HFFc6 (cell line): ENCODE measurements around the gene ERAL1. TPM values are rescaled to one million over a fixed set of nuclear protein-coding genes. Genes with fewer than 3 reads are reported as not detected.

Experiments used
- DNase-seq: peaks from one replicate; pipeline ENCODE4 v3.0.0-alpha.2; 2018
- H3K27ac Mint-ChIP-seq: 2 replicates; pipeline ENCODE4 v1.8.0; 2020; ENCODE audit warnings: mild to moderate bottlenecking, mixed read lengths
- H3K27me3 Mint-ChIP-seq: 2 replicates; pipeline ENCODE4 v1.8.0; 2021; ENCODE audit warnings: mild to moderate bottlenecking, moderate library complexity, mixed read lengths; ENCODE audit not compliant: insufficient read depth
- H3K36me3 Mint-ChIP-seq: 2 replicates; pipeline ENCODE4 v1.8.0; 2021; ENCODE audit warnings: low read depth, mixed read lengths
- H3K4me1 Mint-ChIP-seq: 2 replicates; pipeline ENCODE4 v1.8.0; 2020; ENCODE audit warnings: low read depth, mixed read lengths
- H3K4me3 Mint-ChIP-seq: 2 replicates; pipeline ENCODE4 v1.8.0; 2020; ENCODE audit warnings: mild to moderate bottlenecking, moderate library complexity, mixed read lengths
- H3K9me3 Mint-ChIP-seq: 2 replicates; pipeline ENCODE4 v1.8.0; 2020; ENCODE audit warnings: mild to moderate bottlenecking, mixed read lengths
- long read RNA-seq: library from polyadenylated mRNA; unstranded; transcript quantifications from one replicate; pipeline ENCODE4 v2.0.0, GENCODE V29; 2019
- total RNA-seq, 6 experiments: library from RNA; stranded (reverse); fragmentation: NEBNext Ultra II Directional; extraction: Animal tissue kit (Norgen Biotek cat#: 25700); gene quantifications; 2 replicates in 1 of 6; 3 replicates in 5 of 6; pipeline ENCODE4 v1.2.3, GENCODE V29; 2021
- TF ChIP-seq, protein P1 (sequence below): fragments of 200-600 bp; sonication (generic); IDR thresholded peaks from 2 replicates; pipeline ENCODE4 v1.5.0; 2021; ENCODE audit warnings: antibody characterized with exemption, mild to moderate bottlenecking

Gene ERAL1
- total RNA-seq, result 10 to 100 TPM; 43.3 to 55.1 (median 46.1) TPM
- long read RNA-seq, transcript ERAL1-201 (10 exons, 1,925 nt), result major isoform, 58 of 69 reads
- long read RNA-seq, partial matches to known transcripts, result 3 of 69 reads
- long read RNA-seq, other reads (novel, unspliced or antisense), result 8 of 69 reads

DNA sequence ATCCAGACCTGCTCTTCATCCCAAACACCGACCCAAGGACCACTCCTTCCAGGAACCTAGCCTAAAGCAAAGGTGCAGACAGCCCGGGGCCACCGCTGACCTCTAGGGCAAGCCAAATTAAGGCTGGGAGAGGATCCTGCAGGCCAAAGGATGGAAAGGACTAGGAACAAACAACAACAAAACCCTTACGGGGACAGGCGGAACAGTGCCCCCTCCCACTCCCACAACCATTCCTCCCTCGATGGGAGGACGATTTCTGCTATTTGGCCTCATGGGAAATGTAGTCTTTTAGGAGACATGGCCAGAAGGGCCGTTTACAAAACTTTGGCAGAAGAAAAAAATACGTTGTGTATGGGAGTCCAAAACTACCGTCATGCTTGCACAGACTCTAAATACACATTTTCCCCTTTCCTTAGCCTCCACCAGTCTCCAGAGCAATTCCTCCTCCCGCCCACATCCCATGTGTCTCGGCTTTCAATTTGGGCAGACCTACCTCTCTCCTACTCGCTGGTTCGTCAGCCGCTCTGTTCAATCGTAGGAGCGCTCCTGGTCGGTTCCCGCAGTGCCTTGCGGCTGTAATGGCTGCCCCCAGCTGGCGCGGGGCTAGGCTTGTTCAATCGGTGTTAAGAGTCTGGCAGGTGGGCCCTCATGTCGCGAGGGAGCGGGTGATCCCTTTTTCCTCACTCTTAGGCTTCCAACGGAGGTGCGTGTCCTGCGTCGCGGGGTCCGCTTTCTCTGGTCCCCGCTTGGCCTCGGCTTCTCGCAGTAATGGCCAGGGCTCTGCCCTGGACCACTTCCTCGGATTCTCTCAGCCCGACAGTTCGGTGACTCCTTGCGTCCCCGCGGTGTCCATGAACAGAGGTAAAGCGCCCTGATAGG lies at the start of gene ERAL1:
TSS of gene ERAL1 (plus strand) at position 560 of the 879 bp plus-strand sequence. CDS start at position 579, 19 bp downstream.
- peak within 1 kb of the TSS; percentile 85 for H3K27ac Mint-ChIP-seq
- peak within 1 kb of the TSS; percentile 90 for H3K4me3 Mint-ChIP-seq
- 0 out of 2 replicates have a peak, but pooled peaks cover 9% of the 10 kb centered on the region for H3K36me3 Mint-ChIP-seq
- H3K4me1 Mint-ChIP-seq, result 0 out of 2 replicates have a peak, but pooled peaks cover 13% of the 10 kb centered on the region
- TF ChIP-seq, protein P1, sequence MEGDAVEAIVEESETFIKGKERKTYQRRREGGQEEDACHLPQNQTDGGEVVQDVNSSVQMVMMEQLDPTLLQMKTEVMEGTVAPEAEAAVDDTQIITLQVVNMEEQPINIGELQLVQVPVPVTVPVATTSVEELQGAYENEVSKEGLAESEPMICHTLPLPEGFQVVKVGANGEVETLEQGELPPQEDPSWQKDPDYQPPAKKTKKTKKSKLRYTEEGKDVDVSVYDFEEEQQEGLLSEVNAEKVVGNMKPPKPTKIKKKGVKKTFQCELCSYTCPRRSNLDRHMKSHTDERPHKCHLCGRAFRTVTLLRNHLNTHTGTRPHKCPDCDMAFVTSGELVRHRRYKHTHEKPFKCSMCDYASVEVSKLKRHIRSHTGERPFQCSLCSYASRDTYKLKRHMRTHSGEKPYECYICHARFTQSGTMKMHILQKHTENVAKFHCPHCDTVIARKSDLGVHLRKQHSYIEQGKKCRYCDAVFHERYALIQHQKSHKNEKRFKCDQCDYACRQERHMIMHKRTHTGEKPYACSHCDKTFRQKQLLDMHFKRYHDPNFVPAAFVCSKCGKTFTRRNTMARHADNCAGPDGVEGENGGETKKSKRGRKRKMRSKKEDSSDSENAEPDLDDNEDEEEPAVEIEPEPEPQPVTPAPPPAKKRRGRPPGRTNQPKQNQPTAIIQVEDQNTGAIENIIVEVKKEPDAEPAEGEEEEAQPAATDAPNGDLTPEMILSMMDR, result peak; percentile 20; the same call in 1 of the 2 replicates
- H3K27me3 Mint-ChIP-seq, result no peaks in the 10 kb centered on the region; the same call in none of the 2 replicates
- no peaks in the 10 kb centered on the region for H3K9me3 Mint-ChIP-seq
- DNase-seq, result peak; percentile 87

DNA sequence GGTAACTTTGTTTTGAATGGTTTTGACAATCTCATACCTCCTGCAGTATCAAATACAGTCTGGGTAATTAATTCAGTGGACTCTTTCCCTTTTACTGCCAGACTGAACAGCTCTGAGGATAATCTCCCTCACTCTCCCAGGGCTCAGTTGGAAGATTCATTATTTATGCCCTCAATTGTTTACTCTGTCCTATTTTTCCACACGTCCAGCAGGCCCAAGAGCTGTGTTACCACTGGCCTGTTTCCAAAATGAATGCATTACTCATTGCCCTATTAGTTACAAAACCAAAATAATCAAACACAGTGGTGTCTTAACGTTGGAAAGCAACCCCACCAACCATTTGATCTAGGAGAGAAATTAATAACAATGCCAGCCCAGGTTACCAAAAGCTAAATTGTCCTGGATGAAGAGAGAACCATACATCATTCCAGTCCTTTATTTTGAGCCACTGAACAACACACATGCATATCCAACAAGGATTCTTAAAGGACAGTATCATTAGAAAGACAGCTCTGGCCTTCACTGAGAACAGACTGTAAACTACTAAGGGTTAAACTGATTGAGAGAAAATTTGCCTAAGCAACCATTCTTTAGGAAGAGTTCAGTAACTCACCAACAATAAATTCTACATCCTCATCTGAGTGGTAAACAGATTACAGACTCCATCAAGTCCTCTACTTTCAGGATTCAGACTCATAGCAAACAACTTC lies 46.7 kb upstream of the ERAL1 start:
- Mint-ChIP-seq H3K27ac (peak overlapping the region; percentile 92), H3K9me3 (no peaks in the 10 kb centered on the region), H3K36me3 (peaks cover 3% of the 10 kb centered on the region; the same call in 1 of the 2 replicates), H3K4me1 (peaks cover 44% of the 10 kb centered on the region), H3K4me3 (peak overlapping the region; percentile 69), H3K27me3 (no peaks in the 10 kb centered on the region; the same call in 1 of the 2 replicates)
- DNase-seq, result peak; percentile 86
- TF ChIP-seq, protein P1, result no peak

DNA sequence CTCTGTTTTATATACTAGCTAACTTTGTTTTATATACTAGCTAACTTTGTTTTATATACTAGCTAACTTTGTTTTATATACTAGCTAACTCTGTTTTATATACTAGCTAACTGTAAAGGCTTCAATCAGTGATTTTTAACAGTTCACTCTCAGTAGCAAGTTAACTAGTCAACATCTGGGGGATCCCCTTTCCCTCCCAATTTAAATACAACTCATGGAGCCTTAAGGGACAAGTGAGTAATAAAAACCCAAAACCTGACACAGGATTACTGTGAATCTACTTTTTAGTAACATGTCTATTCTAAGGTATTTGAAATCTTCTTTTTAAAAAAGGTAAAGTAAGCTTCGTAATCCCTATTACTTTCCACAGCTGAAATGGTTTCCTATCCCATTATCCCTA lies 44.4 kb upstream of the ERAL1 start:
- peaks cover 47% of the 10 kb centered on the region for H3K4me1 Mint-ChIP-seq
- H3K9me3 Mint-ChIP-seq, result no peaks in the 10 kb centered on the region
- TF ChIP-seq, protein P1, result no peak
- no peak overlapping the region for H3K27ac Mint-ChIP-seq
- no peak for DNase-seq
- H3K36me3 Mint-ChIP-seq, result peaks cover 3% of the 10 kb centered on the region; the same call in 1 of the 2 replicates
- H3K4me3 Mint-ChIP-seq, result no peak overlapping the region
- no peaks in the 10 kb centered on the region; the same call in 1 of the 2 replicates for H3K27me3 Mint-ChIP-seq

DNA sequence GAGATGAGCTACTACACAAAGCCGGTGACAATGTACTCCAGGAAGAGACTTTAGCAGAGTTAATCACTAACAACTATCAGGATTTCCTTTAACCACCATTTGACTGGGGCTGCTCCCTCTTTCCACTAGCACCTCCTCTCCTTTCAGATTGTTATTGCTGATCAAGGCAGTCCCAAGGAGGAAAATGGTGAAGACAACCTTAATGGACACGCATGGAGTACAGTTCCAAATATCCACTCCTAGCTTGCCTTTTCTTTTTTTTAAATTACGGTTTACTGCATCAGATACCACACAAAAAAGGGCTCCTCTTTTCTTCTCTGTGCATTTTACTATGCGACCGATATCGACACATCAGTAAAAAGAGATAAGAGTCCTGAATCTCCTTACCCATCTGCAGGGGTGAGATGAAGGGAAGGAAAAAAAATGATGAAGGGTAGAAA lies 43.1 kb upstream of the ERAL1 start:
- Mint-ChIP-seq H3K36me3 (peaks cover 3% of the 10 kb centered on the region; the same call in 1 of the 2 replicates), H3K27me3 (no peaks in the 10 kb centered on the region; the same call in 1 of the 2 replicates), H3K27ac (peak overlapping the region; percentile 78), H3K9me3 (no peaks in the 10 kb centered on the region), H3K4me3 (peak overlapping the region; percentile 91), H3K4me1 (peaks cover 41% of the 10 kb centered on the region)
- DNase-seq, result peak; percentile 9
- TF ChIP-seq, protein P1, result no peak

DNA sequence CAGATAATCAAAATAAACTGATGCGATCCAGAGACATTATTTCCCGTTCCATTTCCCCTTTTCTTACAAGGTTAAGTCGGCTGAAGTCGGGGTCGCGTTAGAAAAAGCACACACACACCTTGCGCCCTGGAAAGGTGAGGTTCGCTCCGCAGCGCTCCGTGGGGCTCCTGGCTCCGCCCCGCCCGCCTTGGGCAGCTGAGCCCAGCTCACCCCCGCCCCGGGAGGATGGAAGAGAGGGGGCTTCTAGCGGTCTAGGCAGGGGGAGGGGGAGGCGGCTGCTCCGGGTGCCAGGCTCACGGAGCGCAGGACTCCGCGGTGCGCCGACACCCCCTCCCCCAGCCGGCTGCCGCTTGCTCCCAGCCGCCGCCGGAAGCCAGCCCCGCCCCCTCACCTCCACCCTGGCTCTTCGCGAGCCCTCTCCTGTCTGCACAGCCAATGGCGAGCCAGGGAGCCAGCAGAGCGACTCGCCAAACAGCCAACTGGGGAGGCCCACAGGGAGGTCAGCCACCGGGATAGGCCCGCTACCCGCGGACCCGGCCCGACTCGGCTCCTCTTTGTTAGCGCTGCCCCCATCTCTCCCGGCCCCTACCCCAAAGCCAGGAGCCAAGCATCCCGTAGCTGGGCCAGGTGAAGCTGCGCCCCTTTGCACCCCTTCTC lies 42.6 kb upstream of the ERAL1 start:
- Mint-ChIP-seq H3K36me3 (peaks cover 2% of the 10 kb centered on the region; the same call in 1 of the 2 replicates), H3K4me1 (peaks cover 39% of the 10 kb centered on the region), H3K27ac (peak overlapping the region; percentile 91), H3K4me3 (peak overlapping the region; percentile 91), H3K9me3 (no peaks in the 10 kb centered on the region), H3K27me3 (no peaks in the 10 kb centered on the region; the same call in 1 of the 2 replicates)
- TF ChIP-seq, protein P1, result no peak
- peak; percentile 96 for DNase-seq
